Stomach (tissue), 9 donors: ENCODE results near the gene CDK5. TPM values are rescaled to one million over a fixed set of nuclear protein-coding genes. Genes with fewer than 3 reads are reported as not detected.

ENCODE experiments used
- DNase-seq, 2 donors: peaks; one replicate each; pipeline versions ENCODE4 v3.0.0 to v3.0.0-alpha.2; 2013 to 2019
- H3K27ac ChIP-seq, 5 donors: fragments of 200-600 bp in 4 of 5; sonication (generic) in 4 of 5; one replicate each; pipeline ENCODE4 v1.5.1; 2013 to 2019; ENCODE audit warnings: mild to moderate bottlenecking in 1 of 5, moderate library complexity in 1 of 5
- H3K27me3 ChIP-seq, 3 donors: fragments of 200-600 bp; sonication (generic); one replicate each; pipeline ENCODE4 v1.5.1; 2017 to 2019; ENCODE audit warnings: mixed run types in 1 of 3
- H3K36me3 ChIP-seq, 4 donors: fragments of 200-600 bp; sonication (generic); 1 replicate in 3 of 4; 2 replicates in 1 of 4; pipeline ENCODE4 v1.5.1; 2016 to 2019
- H3K4me1 ChIP-seq, 4 donors: fragments of 200-600 bp; sonication (generic); one replicate each; pipeline ENCODE4 v1.5.1; 2016 to 2019
- H3K4me3 ChIP-seq, 4 donors: fragments of 200-600 bp; sonication (generic) in 3 of 4; one replicate each; pipeline ENCODE4 v1.5.1; 2016 to 2019; ENCODE audit warnings: mild to moderate bottlenecking in 1 of 4
- H3K9me3 ChIP-seq, 4 donors: fragments of 200-600 bp; sonication (generic); one replicate each; pipeline ENCODE4 v1.5.1; 2016 to 2019
- EP300 ChIP-seq: sonication (generic); formaldehyde crosslinking; IDR thresholded peaks from one replicate; pipeline ENCODE4 v1.6.1; 2017; ENCODE audit warnings: antibody characterized with exemption
- POLR2A ChIP-seq, 4 donors: fragments of 450-650 bp; IDR thresholded peaks; one replicate each; pipeline ENCODE4 v1.6.1; 2016; ENCODE audit warnings: antibody characterized with exemption in 4 of 4, control low read depth in 2 of 4, mild to moderate bottlenecking in 1 of 4, moderate library complexity in 1 of 4
- POLR2AphosphoS5 ChIP-seq, 3 donors: sonication (generic); formaldehyde crosslinking; IDR thresholded peaks; one replicate each; pipeline ENCODE4 v1.6.1; 2016; ENCODE audit warnings: antibody characterized with exemption in 3 of 3
- WGBS, 5 donors: extraction: QIAGEN DNeasy Blood & Tissue Kit in 3 of 5; methylation state at CpG; one replicate each; pipeline versions ENCODE4 v1.1.5 to v1.1.7; 2013 to 2018; 5-methylcytosine and 5-hydroxymethylcytosine counted together
- intact Hi-C: fragments of 100-400 bp; cut with DNase I; formaldehyde crosslinking; loops from one replicate; pipeline ENCODE4 v1.15.1; 2023; ENCODE audit warnings: low total_unique reads
- polyA plus RNA-seq, 3 donors: library from polyadenylated mRNA; stranded (reverse); fragments of 200-250 nt; gene quantifications; one replicate each; pipeline ENCODE4 v1.2.3, GENCODE V29; 2013
- total RNA-seq, 5 donors: library from RNA; depleted of rRNA; stranded (reverse); fragments of >200 nt; gene quantifications; one replicate each; pipeline versions ENCODE4 v1.1.0 to v1.2.3, GENCODE V29; 2014 to 2016
- TF ChIP-seq, protein P1 (sequence below), 7 experiments: fragments of 450-650 bp in 4 of 7; fragments of 200-600 bp in 3 of 7; sonication (generic) in 3 of 7; IDR thresholded peaks; one replicate each; pipeline ENCODE4 v1.5.1; 2016 to 2019; ENCODE audit warnings: antibody characterized with exemption in 7 of 7, control low read depth in 2 of 7, mild to moderate bottlenecking in 1 of 7
- donor health status: healthy with polysubstance abuse.
- donor health status: Bipolar disorder and iron deficiency.
- donor health status: healthy.

Gene CDK5
- total and polyA plus RNA-seq, 8 donors, result 0.87 to 46.1 (median 11.8) TPM; not detected in 1

DNA sequence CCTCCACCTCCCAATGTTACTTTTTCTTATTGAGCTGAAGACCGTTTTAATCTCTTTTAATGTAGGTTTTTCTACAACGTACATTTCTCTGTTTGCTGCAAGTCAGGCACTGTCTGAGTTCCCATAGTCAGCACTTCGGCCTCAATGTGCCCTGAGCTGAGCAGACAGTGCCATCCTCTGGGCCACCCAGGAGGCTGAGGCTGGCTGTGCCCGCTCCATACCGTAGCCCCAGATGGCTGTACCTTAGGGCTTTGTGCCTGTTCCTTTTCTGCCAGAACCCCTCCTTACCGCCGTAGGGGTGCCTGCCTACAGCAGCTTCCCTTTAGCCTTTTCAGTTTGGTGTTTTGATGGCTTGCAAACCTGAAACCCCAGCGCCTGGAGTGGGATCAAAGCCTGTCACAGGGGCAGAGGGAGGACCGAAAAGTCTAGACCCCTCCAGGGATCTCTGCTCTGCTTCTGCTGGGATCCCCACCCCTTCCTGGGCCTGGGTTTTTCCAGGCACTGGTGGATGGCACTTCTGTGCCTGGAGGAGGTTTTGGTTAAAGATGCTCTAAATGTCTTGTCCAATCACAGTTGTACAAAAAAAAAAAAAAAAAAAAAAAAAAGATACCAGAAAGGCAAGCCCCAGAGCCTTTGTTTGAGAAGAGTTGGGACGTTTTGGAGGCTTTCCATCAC is 37.6 kb upstream of the CDK5 start:
- no peaks in the 10 kb centered on the region for H3K27me3 ChIP-seq
- H3K27ac ChIP-seq, result peak overlapping the region in 1 of 5 donors; percentile 46
- peaks cover under 1 to 56% (median 32%) of the 10 kb centered on the region in 4 donors for H3K4me1 ChIP-seq
- H3K36me3 ChIP-seq, result peaks cover 0 to 17% (median 7%) of the 10 kb centered on the region in 4 donors
- intact Hi-C loops, result no loop called here
- H3K9me3 ChIP-seq, result no peaks in the 10 kb centered on the region
- TF ChIP-seq, protein P1, sequence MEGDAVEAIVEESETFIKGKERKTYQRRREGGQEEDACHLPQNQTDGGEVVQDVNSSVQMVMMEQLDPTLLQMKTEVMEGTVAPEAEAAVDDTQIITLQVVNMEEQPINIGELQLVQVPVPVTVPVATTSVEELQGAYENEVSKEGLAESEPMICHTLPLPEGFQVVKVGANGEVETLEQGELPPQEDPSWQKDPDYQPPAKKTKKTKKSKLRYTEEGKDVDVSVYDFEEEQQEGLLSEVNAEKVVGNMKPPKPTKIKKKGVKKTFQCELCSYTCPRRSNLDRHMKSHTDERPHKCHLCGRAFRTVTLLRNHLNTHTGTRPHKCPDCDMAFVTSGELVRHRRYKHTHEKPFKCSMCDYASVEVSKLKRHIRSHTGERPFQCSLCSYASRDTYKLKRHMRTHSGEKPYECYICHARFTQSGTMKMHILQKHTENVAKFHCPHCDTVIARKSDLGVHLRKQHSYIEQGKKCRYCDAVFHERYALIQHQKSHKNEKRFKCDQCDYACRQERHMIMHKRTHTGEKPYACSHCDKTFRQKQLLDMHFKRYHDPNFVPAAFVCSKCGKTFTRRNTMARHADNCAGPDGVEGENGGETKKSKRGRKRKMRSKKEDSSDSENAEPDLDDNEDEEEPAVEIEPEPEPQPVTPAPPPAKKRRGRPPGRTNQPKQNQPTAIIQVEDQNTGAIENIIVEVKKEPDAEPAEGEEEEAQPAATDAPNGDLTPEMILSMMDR (IDR thresholded peaks at IDR 0.05), result no peak
- TF ChIP-seq POLR2A (IDR thresholded peaks at IDR 0.05), result no peak
- TF ChIP-seq EP300, result no peak
- TF ChIP-seq POLR2AphosphoS5 (IDR thresholded peaks at IDR 0.05), result no peak
- no peak for DNase-seq
- 74 to 78% (median 76%) methylated on average over 10 of the region's 10 CpGs for WGBS, 5 donors
- no peak overlapping the region for H3K4me3 ChIP-seq

DNA sequence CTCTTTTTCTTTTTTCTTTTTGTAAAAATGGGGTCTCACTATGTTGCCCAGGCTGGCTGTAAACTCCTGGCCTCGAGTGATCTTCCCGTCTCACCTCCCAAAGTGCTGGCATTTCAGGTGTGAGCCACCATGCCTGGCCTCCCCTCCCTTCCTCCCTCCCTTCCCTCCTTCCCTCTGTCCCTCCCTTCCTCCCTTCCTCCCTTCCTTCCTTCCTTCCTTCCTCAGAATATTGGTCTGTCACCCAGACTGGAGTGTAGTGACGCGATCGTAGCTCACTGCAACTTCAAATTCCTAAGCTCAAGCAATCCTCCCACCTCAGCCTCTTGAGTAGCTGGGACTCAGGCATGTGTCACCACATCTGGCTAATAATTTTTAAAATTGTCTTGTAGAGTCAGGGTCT is 37.0 kb upstream of the CDK5 start:
- Histone ChIP-seq H3K27me3 (no peaks in the 10 kb centered on the region), H3K27ac (peak overlapping the region in 1 of 5 donors; percentile 46), H3K9me3 (no peaks in the 10 kb centered on the region), H3K36me3 (peaks cover 0 to 17% (median 7%) of the 10 kb centered on the region in 4 donors), H3K4me3 (no peak overlapping the region), H3K4me1 (peaks cover 7 to 56% (median 33%) of the 10 kb centered on the region in 4 donors)
- 82 to 88% (median 85%) methylated on average over 5 of the region's 5 CpGs for WGBS, 5 donors
- intact Hi-C loops, result no loop called here
- DNase-seq, result no peak
- TF ChIP-seq EP300 (no peak), POLR2AphosphoS5 (IDR thresholded peaks at IDR 0.05) (no peak), POLR2A (IDR thresholded peaks at IDR 0.05) (no peak)
- TF ChIP-seq, protein P1 (IDR thresholded peaks at IDR 0.05), result no peak

DNA sequence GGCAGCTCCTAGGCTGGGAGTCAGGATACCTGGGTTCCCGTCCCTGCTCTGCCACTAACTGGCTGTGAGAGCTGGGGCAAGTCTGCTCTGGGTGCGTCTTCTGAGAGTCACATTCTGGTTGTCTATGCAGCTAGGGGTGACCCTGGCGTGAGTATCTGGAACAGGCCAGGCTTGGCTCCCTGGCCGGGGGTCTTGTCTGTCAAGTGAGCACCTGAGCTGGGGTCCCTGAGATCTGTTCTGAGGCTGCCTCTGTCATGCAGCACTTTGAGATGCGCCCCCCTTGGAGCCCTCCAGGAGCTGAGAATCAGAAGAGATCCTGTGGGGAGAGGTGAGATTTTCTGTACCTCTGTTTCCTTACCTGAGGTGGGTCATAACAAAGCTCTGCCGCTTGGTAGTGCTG is 36.1 kb upstream of the CDK5 start:
- H3K36me3 ChIP-seq, result peaks cover 0 to 17% (median 7%) of the 10 kb centered on the region in 4 donors
- no peak overlapping the region for H3K4me3 ChIP-seq
- no peak overlapping the region for H3K27ac ChIP-seq
- WGBS, 5 donors, result 88 to 98% (median 92%) methylated on average over 6 of the region's 6 CpGs
- H3K27me3 ChIP-seq, result no peaks in the 10 kb centered on the region
- no peak for DNase-seq
- H3K4me1 ChIP-seq, result peaks cover 16 to 60% (median 40%) of the 10 kb centered on the region in 4 donors
- H3K9me3 ChIP-seq, result no peaks in the 10 kb centered on the region
- TF ChIP-seq POLR2A (IDR thresholded peaks at IDR 0.05) (no peak), EP300 (no peak), POLR2AphosphoS5 (IDR thresholded peaks at IDR 0.05) (no peak)
- TF ChIP-seq, protein P1 (IDR thresholded peaks at IDR 0.05), result no peak
- intact Hi-C loops, result no loop called here

- Histone ChIP-seq H3K27me3 (no peaks in the 10 kb centered on the region), H3K36me3 (peaks cover 0 to 17% (median 7%) of the 10 kb centered on the region in 4 donors), H3K27ac (peak overlapping the region in 1 of 5 donors; percentile 97), H3K4me3 (no peak overlapping the region), H3K9me3 (no peaks in the 10 kb centered on the region), H3K4me1 (peaks cover 28 to 74% (median 58%) of the 10 kb centered on the region in 4 donors)
- intact Hi-C loops, result no loop called here
- no peak for DNase-seq
- WGBS, 5 donors, result 86 to 94% (median 89%) methylated on average over 14 of the region's 14 CpGs
- no peak for TF ChIP-seq POLR2A (IDR thresholded peaks at IDR 0.05)
- no peak for TF ChIP-seq POLR2AphosphoS5 (IDR thresholded peaks at IDR 0.05)
- no peak for TF ChIP-seq EP300
- TF ChIP-seq, protein P1 (IDR thresholded peaks at IDR 0.05), result no peak
These were observed 34.3 kb upstream of the CDK5 start for GRCh38 chr7:151091988-151092387.
